GM19099 (cell line): ENCODE results near the gene CROCC2.

ENCODE experiments used
- POLR2A ChIP-seq: IDR thresholded peaks from 3 replicates; pipeline ENCODE4 v1.6.1; 2011; ENCODE audit warnings: low read depth; ENCODE audit not compliant: insufficient read length; ENCODE audit errors: extremely low read depth

The CROCC2 gene

GRCh38 chr2:240970816-240971215, 64.7 kb downstream of the CROCC2 start:
- no peak for TF ChIP-seq POLR2A

GRCh38 chr2:240972201-240972600, 66.1 kb downstream of the CROCC2 start:
- TF ChIP-seq POLR2A = no peak

DNA sequence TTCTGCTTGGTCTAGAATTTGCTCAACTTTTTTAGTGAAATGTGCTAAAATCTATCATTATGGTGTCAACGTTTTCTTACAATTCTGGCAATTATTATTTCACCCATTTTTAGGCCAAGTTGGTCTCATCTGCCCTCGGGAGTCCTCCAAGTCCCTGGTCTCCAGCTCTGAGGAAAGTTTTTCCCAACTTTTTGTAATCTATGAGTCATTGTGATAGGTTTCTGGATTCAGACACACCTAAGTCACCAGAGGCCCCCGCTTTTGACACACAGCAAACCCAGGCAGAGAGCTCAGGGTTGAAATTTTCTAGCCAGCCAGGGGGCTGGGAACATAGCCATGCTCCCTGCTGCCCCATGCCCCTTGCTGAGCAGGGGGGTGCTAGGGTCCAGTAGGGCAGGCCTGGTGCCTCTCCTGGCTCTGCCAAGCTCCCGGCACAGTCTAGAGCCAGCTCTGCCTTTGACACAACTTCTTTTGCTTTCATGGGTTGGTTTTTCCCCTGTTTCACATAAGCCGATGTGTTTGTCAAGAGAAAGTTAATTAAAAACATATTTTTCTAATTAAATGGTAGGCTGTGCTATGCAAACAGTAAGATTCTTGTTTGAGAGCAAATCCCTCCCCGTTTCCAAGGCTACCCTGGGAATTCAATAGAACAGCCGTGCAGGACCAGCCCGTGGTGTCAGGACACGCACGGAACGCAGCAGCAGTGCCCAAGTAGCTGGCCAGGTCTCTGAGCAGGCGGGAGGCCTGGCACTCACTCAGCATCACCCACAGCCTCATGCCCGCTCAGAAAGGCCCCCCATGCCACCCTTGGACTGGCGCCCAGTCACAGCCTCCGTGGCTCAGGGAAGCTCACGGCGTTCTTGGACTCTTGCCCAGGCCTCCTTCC, 66.7 kb downstream of the CROCC2 start:
- TF ChIP-seq POLR2A = no peak

GRCh38 chr2:240974771-240975572, 68.8 kb downstream of the CROCC2 start:
- no peak for TF ChIP-seq POLR2A

DNA sequence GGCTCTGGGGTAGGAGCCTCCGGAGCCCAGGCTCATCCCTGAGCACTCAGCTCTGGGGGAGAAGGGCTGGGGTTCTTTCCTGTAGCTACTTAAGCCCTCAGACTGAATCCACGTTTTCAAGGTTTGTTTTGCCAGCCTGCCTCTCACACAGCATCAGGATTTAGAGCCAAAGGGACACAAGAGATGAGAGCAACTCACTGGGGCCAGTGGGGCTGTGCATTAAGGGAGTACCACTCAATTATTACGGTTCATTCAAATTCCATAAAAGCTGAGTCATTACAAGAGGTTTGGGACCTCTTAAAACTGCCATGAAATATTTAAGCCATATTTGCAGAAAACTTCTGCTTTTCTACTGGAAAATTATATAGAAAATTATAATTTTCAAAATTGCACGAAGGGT, 75.1 kb downstream of the CROCC2 start:
- TF ChIP-seq POLR2A = no peak

GRCh38 chr2:240981871-240982800, 76.0 kb downstream of the CROCC2 start:
- no peak for TF ChIP-seq POLR2A

DNA sequence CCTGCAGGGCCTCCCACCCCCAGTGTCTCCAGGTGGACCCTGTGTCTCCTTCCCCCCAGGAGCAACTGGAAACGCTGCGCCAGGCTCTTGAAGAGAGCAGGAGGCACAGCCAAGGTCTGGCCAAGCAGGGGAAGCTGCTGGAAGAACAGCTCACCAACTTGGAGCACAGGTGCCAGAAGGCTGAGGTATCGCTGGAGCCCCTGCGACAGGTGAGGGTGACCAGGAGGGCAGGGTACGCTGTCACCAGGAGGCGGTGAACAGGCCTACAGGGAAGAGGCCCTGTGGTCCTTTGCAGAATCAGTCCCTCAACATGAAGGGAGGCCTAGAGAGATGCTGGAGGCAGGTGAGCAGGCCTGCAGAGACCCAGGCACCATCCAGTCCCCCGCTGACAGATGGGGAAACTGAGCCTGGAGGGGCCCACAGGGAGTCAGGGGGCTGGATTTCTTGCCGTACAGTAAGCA, 76.7 kb downstream of the CROCC2 start:
- TF ChIP-seq POLR2A = no peak

DNA sequence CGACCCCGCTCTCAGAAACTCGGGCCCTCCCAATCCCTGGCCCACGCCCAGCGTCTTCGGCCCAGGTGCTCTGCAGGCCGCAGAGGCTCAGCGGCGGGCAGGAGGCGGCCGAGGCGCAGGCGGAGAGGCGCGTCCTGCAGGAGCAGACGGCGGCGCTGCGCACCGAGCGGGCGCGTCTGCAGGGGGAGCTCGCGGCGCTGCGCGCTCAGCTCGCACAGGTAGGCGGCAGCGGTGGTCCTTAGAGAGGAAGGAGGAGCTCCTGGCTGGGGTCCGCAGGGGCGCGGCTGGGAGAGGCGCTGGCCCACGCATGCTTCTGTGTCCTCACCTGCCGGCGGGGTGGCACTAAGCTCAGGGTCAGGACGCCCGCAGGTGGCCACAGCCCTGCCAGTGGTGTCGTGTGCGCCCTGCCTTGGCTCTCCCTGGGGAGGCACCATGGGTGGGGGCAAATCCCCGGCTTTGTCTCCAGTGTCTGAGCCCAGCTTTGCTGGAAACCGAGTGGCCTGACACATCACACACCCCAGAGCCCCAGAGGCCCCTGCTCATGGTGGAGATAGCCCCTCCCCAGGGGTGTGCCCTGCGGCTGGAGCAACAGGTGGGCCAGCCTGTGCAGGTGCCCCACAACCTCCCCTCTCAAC, 77.3 kb downstream of the CROCC2 start:
- no peak for TF ChIP-seq POLR2A

DNA sequence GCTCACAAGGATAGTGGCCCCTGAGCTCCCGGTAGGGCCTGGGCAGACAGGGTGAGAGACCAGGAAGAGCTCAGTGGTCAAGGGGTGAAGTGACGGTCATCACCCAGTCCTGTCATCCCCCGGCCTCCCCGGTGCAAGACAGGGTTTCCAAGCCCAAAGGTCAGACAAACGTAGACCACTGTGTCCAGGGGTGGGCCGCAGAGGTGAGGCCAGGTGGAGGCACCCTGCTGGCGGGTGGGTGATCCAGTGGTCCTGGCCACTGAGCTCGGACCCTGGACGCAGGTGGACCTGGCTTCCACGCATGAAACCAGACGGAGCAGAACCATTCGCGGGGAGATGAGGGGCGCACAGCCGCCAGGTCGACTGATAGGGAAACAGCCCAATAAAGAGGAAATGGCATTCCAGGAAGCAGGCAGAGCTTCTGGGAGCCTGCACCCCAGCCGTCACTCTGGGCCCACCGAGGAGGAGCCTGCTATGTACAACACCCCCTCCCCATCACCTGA, 77.9 kb downstream of the CROCC2 start:
- no peak for TF ChIP-seq POLR2A

DNA sequence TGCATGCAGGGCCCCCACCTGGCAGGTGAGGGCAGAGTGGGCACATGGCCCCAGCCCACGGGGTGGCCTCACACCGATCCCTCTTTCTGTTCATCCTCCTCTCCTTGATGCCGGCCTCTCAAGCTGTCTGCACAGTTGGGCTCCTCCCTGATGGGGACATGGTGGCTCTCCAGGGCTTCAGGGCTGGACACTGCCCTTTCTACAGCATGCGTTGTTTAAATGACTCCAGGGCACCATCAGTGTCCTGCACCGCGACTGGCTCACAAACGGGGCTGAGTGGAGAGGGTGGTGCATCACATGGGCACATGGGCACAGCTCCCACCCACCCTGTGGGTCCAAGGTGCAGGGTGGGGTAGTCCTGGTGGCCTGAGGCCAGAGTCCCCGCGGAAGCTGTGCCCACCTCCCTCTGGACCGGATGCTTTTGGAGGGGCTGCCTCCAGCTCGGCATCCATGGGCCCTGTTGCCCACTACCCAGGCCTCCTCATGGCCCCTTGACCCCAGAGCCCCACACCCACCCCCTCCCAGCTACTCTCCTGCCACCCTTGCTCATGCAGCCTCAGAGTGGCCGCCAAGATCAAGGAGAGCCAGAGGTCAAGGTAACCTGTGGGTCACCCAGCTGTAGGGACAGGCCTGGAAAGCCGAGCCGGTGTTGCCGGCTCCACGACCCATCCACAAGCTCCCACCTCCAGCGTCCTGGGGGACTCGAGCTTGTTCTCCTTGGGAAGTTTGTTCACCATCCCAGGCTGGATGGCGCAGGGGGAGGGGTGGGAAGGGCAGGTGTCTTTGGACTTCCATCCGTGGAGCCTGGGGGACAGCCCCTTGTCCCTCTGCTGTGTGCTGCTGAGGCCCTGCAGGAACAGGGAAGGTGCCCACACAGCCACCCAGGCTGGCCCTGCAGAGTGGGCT, 80.0 kb downstream of the CROCC2 start:
- TF ChIP-seq POLR2A = no peak

- TF ChIP-seq POLR2A = no peak
Observed at GRCh38 chr2:240986787-240987411, 80.8 kb downstream of the CROCC2 start.

- no peak for TF ChIP-seq POLR2A
Observed at GRCh38 chr2:240987588-240987987, 81.5 kb downstream of the CROCC2 start.

DNA sequence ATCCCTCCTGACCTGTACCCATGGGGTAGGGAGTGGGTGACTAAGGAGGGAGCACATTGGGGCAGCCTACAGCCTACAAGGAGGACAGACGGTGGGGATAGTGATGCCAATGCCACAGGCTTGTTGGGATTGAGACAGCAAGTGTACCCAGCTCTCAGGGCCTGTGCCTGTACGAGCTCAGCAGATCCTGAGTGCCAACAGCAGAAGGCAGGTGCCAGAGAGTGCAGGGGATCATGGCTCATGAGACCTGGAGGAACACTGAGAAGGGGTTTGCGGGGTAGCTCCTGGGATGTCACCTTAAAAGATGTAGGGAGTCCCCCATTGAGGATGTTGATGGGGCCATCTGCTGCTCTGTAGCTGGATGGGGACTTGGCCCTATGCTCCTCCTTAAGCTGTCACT, 82.0 kb downstream of the CROCC2 start:
- TF ChIP-seq POLR2A = no peak

DNA sequence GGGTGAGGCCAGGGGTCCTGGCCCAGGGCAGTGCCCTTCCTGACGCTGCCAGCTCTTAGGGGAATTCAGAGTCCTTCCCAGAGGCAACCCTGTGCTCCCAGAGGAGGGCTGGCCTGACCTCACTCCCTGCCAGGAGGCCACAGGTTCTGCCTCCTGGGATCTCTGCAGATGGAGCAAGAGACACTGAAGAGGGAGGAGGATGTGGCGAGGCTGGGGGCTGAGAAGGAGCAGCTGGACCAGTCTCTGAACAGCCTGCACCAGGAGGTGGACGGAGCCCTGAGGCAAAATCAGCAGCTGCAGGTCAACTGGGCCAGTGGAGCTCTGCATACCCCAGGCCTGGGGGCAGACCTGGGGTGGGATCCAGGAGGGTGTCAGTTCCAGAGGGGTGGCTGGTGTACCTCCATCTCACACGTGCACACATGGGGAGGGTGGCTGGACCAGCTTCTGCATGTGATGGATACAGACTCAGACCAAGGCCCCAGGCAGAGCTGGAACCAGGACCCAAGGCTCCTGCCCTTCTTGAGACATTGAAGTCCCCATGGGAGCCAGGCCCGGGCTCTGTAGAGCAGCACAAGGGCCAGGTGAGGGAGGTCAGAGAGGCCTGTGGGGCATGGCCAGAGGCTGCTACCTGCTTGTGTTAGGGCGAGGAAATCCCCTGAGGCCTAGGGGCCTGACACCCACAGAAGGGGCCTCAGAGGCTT, 82.6 kb downstream of the CROCC2 start:
- no peak for TF ChIP-seq POLR2A
